ENCODE measurements around the gene ZSCAN20. TPM values are rescaled to one million over a fixed set of nuclear protein-coding genes. Genes with fewer than 3 reads are reported as not detected.

ZSCAN20 gene
- total RNA-seq, 1 experiment from 2014 or later, result 5.8 TPM

DNA sequence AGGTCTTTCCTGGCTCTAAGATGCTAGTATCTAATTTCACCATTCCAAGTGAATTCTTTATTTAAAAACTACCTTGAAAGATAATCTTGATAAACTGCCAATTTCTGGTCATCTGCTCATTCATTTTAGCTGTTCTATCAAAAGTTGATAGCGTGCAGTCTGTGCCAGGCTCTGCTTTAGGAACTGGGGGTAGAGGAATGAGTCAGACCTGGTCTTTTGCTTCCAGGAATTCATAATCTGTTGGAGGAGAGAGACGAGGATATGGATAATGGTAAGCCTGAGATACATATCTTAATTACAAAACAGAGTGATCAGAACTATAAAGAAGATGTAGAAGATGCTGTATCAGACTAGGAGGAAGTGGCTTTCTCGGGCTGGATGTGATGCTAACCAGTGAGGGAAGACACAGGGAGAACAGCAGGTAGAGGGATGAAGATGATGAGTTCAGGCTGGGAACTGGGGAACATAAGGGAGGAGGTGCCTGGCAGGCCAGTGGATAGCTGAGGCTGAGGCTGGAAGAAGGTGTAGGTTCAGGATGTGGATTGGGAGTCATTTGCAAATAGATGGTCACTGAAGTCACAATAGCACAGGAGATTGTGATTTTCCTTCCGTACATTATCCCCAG is 29.3 kb upstream of the ZSCAN20 start:
- peak; percentile 78 for DNase-seq (ENCODE audit: low read depth)

DNA sequence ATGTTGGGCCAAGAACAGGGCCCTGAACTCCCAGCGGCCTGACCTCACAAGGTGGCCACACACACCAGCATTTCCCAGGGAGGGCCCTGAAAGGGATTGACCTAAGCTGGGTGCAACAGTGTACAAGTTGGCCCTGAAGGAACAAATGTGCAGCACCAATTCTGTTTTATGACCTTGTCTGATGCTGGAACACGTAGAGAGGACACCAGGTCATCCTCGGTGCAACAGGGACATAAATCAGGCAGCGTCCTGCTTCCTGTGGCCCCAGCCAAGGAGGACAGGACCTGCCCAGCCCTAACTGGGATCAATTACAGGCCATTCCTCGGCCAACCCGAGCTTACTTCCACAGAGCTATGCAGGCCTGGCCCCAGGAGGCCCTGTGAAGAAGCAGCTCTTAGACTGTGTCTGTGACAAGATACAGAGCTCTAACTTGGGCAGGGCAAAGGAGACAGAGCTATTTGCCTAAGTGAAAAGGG is 28.7 kb upstream of the ZSCAN20 start:
- no peak for DNase-seq (ENCODE audit: low read depth)

DNA sequence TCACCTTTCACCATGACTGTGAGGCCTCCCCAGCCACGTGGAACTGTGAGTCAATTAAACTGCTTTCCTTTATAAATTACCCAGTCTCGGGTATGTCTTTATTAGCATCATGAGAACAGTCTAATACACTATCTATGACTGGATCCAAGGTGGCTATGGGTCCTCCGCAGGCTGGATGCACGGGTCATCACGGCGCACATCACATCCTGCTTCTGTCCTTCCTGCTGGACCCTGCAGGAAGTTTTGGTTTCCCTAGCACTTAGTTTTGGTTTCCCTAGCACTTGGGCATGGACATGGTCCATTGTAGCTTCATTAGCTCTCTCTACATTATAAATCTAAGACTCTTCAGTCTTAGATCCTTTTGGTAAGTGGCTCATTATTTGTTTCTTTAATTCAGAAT is 27.3 kb upstream of the ZSCAN20 start:
- DNase-seq (ENCODE audit: low read depth), result no peak

DNA sequence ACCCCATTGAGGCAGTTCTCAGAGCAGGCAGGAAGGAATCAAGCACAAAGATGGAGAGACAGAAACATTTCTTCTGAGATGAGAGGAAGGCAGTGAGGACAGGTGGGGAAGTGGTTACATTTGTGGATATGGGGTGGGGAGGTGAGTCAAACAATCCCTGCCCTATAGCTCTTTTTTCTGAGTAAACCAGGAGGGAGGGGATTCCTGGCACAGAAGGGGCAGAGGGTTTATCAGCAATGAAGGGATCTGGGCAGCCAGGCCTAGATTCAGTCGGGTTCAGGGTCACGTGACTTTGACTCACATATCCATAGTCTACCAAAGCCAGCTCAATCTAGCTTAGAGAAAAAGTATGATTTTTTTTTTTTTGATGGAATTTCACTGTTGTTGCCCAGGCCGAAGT is 25.9 kb upstream of the ZSCAN20 start:
- DNase-seq (ENCODE audit: low read depth), result peak; percentile 70

DNA sequence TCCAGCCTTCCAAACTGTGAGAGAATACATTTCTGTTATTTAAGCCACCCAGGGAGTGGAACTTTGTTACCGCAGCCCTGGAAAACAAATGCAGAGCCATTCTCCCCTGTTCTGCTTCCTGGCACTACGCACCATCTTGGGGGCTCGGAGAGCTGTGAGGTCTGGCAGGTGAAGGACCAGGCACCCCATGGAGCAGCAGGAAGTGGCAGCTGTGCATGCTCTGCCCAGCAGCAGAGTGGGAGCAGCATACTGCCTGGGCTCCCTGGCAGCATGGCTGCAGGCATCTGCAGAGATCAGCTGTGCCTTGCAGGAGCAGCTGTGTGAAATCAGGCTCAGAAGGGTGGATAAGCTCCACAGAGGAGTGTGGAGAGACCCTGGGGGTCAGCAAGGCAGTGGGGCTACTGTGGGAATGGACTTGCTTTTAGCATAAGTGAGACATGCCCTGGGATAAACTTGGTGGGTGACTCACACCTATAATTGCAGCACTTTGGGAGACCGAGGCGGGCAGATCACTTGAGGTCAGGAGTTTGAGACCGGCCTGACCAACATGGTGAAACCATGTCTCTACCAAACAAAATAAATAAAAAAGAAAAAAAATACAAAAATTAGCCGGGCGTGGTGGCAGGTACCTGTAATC is 17.7 kb upstream of the ZSCAN20 start:
- DNase-seq (ENCODE audit: low read depth), result peak; percentile 49

DNA sequence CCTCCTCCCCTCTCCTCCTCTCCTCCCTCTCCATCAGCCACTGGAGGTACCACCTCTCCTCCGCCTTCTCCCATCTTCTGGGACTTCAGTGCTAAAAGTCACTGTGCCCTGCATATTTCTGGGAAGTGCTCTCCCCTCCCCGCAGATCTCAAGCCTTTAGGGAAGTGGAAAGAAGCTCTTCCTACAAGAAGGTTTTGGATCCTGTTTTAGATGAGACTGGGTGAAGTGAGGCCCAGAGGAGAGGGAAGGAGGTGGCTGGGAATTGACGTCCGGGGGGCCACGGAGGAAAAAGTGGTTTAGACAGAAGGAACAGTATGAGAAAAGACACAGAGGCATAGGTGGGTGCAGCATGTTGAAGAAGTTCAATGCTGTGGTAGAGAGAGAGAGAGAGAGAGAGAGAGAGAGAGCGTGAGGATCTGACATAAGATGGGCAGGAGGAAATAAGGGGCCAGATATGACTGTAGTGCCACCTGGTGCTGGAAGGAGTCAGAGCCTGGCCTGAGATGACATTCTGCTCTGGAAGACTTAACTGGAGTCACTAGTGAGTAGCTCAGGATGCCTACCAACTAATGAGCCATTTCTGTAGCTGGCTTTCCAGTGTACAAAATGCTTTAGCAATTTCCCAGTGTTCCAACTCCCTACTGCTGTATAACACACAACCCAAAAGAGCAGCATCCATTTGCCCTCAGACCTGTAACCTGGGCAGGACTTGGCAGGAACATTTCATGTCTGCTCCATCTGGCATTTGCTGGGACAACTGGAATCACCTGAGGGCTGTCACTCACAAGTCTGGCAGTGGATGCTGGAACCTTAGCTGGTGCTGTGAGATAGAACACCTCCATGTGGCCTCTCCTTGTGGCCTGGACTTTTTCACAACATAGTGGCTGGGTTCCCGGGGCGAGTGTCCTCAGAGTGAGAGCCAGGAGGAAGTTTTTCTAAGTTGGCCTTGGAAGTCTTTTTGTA is 16.6 kb upstream of the ZSCAN20 start:
- peak; percentile 96 for DNase-seq (ENCODE audit: low read depth)

DNA sequence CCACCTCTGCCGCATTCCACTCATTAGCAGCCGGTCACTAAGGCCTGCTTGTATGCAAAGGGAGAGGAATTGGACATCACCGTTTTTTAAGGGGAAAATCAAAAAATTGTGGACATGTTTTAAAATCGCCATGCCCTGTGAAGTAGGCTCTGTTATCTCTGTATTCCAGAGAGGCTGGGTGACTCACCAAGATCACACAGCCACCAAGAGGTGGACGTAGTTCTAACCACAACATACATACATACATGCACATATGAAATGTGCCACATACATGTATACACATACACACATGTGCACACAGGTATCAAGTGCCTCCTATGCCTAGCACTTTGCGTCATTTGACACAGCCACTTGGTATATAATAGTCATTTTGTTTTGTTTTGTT is 16.0 kb upstream of the ZSCAN20 start:
- DNase-seq (ENCODE audit: low read depth), result peak; percentile 41

DNA sequence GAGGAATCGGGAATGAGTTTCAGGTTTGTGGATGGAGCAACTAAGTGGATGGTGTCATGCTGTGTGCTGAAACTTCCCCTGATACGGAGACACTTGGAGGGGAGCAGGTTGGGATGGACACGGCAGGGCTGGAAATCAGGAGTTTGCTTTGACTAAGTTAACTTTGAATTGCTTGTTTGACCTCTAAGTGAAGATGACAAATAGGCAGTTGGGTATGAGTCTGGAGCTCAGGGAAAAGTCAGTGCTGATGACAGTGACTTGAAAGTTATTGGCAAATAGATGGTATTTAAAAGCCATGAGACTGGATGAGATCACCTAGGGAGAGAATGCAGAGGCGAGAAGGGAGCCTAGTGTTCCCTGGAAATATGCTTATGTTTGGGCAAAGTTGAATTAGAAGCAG is 12.8 kb upstream of the ZSCAN20 start:
- peak; percentile 68 for DNase-seq (ENCODE audit: low read depth)

DNA sequence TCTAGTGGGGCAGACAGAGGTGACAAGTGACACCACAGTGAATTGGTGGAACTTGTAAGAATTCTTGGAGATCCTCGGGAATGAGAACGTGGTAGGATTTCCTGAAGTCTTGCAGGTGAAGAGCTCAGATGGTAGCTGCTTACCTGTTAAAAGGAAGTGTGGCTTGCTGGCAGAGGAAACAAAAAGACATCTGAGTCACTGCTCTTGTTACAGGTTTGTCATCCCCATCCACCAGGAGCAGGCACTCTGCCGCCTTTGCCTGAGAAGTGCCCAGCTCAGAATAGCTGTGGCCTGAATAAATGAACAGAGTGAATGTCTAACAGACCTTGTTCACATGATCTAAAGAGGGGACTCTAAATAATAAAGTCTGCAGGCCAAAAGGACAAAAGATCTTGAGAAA is 12.3 kb upstream of the ZSCAN20 start:
- peak; percentile 44 for DNase-seq (ENCODE audit: low read depth)

DNA sequence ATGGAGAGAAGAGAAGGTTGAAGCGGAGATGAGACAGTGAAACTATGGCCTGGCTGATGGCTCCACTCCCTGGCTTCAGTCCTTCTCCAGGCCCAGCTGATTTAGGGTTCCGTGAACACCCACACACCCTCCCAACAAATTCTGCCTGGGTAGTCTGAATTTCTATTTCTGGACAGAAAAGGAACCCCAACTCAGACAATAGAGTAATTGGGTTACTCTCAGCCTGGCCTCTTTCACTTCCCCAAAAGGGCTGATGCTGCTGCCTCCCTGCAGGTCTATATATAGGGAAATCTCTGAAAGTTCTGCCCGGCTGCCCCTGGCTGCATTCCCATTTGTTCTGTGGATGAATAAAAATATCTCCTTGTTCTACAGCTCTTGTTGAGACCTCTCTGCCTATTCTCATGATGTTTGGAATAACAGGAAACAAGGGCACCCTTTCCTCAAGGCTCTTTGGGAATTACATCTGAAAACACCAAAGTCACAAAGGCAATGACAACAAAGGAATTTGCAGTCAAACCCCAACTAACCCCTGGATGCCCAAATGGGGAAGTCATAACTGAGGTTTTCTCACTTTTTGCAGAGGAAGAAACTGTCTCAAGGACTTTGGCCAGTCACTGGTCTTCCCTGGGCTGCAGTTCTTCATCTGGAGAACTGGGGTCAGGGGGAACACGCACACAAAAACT is 11.4 kb upstream of the ZSCAN20 start:
- DNase-seq (ENCODE audit: low read depth), result no peak

DNA sequence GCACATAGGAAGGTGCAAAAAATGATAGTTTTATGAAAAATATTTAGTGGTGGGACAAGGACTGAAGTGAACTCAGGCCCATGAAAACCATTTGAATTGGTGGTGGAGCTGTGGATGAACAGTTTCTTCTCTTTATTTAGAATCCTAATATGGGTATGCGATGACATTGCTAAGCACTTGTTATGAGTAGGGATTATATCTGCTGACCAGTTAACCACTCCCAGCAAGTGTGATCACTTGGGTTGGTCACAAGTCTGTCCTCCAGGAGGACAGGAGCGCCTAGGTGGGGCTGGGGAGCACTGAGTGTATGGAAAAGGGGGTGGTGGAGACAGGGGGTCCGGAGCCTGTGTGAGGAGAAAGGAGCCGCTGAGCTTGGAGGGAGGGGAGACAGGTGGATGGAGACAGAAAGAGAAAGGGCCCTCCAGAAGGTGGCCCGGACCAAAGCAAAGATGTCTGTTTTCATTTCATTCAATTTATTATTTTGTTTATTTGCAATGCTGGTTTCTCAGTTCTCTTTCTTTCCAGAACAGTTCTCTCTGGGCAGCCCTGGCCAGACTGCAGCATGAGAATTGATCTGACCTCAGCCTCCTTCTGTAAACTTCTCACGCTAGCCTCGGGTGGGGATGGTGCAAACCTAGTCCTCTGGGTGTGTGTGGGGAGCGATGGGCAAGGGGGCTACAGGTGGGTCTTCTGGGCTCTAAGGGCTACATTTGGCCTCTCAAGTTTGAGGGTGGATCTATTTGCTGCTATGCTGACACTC is 9.9 kb upstream of the ZSCAN20 start:
- no peak for DNase-seq (ENCODE audit: low read depth)

DNA sequence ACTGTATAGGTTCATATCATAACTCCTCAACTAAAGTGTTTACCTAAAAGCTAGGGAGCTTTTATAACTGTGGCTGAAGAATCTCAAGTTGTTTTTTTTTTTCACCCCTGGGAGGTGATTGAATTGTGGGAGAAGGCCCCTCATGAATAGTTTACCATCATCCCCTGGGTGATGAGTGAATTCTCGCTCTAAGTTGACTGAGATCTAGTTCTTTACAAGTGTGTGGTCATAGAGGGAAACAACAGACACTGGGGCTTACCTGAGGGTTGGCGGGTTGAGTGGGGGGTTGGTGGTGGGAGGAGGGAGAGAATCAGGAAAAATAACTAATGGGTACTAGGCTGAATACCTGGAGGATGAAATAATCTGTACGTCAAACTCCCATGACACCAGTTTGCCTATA is 7.9 kb upstream of the ZSCAN20 start:
- DNase-seq (ENCODE audit: low read depth), result no peak

DNA sequence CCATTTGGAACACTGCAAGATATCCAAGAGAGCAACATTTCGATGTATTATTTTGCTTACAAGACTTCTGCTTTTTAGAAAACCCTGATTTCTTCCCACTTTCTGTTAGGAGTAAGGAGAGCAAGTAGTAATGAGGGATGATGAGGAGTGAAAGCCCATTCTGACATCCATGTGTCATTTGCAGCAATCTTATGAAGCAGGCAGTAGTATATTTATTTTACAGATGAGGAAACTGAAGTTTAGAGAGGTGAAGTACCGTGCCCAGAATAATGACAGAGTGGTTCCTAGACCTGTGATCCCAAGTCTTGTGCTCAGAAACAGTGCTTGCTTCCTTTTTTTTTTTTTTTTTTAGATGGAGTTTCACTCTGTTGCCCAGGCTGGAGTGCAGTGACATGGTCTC is 7.1 kb upstream of the ZSCAN20 start:
- no peak for DNase-seq (ENCODE audit: low read depth)

DNA sequence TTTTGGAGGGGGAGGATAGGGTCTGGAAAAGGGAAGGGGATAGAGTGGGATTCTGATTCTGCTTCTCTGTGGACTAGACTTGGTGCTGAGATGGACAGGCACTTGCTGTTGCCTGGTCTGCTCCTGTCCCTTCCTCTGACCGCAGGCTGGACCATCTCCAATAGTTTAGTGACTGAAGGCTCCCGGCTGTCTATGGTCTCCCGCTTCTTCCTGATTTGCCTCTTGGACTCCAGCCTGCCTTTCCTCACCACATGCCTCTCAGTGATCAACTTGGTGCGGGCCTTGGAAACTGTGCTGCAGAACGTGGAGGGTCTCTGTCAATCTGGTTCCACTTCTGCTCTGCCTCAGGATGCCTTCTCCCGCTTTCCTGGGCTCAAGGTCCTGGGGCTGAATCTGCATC is 6.3 kb upstream of the ZSCAN20 start:
- no peak for DNase-seq (ENCODE audit: low read depth)

DNA sequence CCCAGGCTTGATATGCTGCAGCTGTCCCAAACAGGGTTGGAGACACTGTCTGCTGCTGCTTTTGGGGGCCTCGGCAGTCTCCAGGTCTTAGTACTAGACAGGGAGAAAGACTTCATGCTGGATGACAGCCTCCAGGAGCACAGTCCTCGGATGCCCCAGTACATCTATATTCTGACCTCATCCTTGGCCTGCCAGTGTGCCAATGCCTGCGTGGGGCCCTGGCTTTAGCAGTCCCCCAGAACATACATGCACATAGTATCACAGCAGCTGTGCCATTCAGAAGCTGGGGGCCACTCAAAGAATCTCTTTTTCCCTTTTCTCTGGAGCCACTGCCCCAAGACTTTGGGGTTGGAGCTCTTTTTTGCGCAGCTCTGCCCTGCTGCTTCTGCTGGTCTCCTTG is 4.4 kb upstream of the ZSCAN20 start:
- no peak for DNase-seq (ENCODE audit: low read depth)

DNA sequence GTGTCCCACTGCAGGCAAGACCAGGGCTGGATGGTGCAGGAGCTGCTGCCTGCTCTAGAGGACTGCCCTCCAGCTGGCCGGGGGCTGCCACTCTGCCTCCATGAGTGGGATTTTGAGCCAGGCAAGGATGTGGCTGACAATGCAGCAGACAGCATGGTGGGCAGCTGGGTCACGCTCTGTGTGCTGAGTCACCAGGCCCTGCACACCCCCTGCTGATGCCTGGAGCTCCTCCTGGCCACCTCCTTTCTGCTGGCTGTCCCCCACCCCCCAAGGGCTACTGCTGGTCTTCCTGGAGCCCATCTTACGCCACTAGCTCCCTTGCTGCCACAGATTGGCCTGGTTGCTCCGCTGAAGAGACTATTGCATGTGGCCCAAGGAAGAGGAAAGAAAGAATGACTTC is 3.9 kb upstream of the ZSCAN20 start:
- peak; percentile 68 for DNase-seq (ENCODE audit: low read depth)

DNA sequence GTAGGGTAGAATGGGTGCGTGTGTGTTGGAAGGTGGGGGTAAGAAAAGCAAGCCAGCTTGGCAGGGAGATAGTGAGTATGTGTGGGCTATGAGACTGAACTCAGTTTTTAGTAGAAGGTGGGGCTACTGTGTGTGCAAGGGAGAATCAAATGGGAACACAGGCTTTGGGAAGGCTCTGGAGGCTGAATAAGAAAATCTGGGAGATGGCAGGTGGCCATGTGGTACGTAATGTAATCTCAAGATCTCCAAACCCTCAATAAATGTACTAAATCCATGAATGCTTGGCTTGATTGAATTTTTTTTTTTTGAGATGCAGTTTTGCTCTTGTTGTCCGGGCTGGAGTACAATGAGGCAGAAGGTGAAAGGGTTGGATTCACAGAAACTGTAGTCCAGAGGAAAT is 3.5 kb upstream of the ZSCAN20 start:
- DNase-seq (ENCODE audit: low read depth), result no peak

DNA sequence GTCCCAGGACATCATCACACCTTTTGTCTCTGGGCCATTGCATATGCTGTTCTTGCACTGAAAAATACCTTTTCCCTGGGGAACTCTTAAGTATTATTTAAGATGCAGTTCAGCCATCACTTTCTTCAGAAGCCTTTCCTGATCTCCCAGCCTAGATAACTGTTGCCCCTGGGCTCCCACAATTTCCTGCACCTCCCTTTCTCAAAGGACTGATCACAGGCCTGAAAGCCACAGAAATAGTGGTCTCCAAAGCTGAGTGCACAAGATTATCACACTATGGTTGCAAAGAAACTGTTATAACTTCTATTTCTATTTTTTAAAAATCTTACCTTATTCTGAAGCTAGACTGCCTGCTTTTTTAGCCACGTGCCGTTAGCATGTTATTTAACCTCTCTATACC is 2.8 kb upstream of the ZSCAN20 start:
- DNase-seq (ENCODE audit: low read depth), result no peak

DNA sequence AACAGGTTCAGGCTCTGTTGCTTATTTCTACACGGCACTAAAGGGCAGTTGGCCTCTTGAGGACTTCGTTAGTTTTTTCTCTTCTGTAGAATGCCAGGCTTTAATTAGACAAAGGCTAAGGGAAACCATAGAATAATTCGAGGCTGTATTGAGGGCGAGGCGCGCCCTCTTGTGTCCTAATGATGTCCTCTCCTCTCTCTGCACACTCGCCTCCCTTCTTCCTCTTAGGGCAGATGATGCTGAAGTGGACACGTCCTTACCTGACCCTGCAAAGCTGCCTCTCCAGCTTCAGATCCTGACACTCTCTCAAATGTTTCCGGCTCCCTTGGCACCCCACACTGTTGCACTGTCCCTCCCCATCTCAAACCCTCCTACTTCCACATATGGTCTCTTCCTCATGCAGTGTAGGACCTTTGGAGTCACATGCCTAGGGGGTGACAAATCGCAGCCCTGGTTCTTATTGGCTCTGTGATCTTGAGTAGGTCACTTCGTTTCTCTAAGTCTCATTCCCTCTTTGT is 1.9 kb upstream of the ZSCAN20 start:
- peak; percentile 91 for DNase-seq (ENCODE audit: low read depth)

DNA sequence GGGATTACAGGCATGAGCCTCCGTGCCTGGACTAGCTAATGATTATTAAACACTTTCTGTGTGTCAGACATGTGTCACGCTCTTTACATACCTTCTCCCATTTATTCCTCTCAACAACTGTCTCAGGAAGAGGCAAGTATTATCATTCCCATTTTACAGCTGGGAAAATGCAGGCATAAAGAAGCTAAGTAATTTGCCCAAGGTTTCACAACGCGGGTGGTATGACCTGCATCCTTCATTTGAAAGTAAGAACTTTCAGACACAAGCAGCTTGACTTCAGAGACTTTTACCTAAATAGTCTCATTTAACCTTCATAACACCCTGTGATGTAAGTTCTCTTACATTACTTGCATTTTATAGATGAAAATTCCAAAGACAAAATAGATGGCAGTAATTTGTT is 1.0 kb upstream of the ZSCAN20 start:
- no peak for DNase-seq (ENCODE audit: low read depth)

DNA sequence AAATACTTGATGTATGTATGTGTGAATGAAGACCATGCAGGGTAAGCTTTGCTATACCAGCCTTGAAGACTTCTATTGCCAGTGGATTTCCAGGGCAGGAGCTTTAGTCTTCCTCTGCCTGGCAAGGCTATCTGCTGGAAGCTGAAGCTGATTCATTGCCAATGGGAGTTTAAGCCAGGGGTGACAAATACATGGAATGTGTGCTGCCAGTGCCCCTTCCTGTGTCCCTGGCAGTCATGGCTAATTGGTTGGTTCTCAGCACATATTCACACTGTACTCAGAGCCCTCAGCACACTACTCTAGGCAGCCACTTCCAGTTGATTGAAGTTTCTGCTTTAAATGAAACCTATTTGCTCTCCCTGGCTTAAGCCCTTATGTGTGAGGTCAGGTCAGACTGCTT is 1.5 kb downstream of the ZSCAN20 start:
- DNase-seq (ENCODE audit: low read depth), result peak; percentile 46

Measured in HT1080 (cell line).